Measurements from ENCODE around the gene ATP2A1.

ATP2A1 gene

GRCh38 chr16:28878083-28878926 is at the start of gene ATP2A1:
Gene ATP2A1 (plus strand): TSS chr16:28878488. CDS start chr16:28878672, 184 bp downstream.
- no peak for DNase-seq (ENCODE audit: low read depth in 1 of 2, low spot score in 1 of 2)

- DNase-seq (ENCODE audit: low read depth in 1 of 2, low spot score in 1 of 2): no peak
Observed at GRCh38 chr16:28829747-28830146, 48.5 kb upstream of the ATP2A1 start.

- DNase-seq (ENCODE audit: low read depth in 1 of 2, low spot score in 1 of 2): no peak
Observed at GRCh38 chr16:28830531-28830930, 47.8 kb upstream of the ATP2A1 start.

GRCh38 chr16:28834349-28834748 is 43.9 kb upstream of the ATP2A1 start:
- no peak for DNase-seq (ENCODE audit: low read depth in 1 of 2, low spot score in 1 of 2)

GRCh38 chr16:28834873-28835863 is 43.1 kb upstream of the ATP2A1 start:
- DNase-seq (ENCODE audit: low read depth in 1 of 2, low spot score in 1 of 2): no peak

GRCh38 chr16:28835864-28836760 is 42.2 kb upstream of the ATP2A1 start:
- no peak for DNase-seq (ENCODE audit: low read depth in 1 of 2, low spot score in 1 of 2)

GRCh38 chr16:28836761-28837064 is 41.6 kb upstream of the ATP2A1 start:
- no peak for DNase-seq (ENCODE audit: low read depth in 1 of 2, low spot score in 1 of 2)

GRCh38 chr16:28837672-28838557 is 40.4 kb upstream of the ATP2A1 start:
- no peak for DNase-seq (ENCODE audit: low read depth in 1 of 2, low spot score in 1 of 2)

- DNase-seq (ENCODE audit: low read depth in 1 of 2, low spot score in 1 of 2): no peak
Observed at GRCh38 chr16:28838558-28838918, 39.8 kb upstream of the ATP2A1 start.

- DNase-seq (ENCODE audit: low read depth in 1 of 2, low spot score in 1 of 2): no peak
Observed at GRCh38 chr16:28839004-28839639, 39.2 kb upstream of the ATP2A1 start.

- DNase-seq (ENCODE audit: low read depth in 1 of 2, low spot score in 1 of 2): no peak
Observed at GRCh38 chr16:28839899-28840298, 38.4 kb upstream of the ATP2A1 start.

- no peak for DNase-seq (ENCODE audit: low read depth in 1 of 2, low spot score in 1 of 2)
Observed at GRCh38 chr16:28842696-28843095, 35.6 kb upstream of the ATP2A1 start.

- no peak for DNase-seq (ENCODE audit: low read depth in 1 of 2, low spot score in 1 of 2)
Observed at GRCh38 chr16:28843766-28844165, 34.5 kb upstream of the ATP2A1 start.

GRCh38 chr16:28844226-28844885 is 33.9 kb upstream of the ATP2A1 start:
- no peak for DNase-seq (ENCODE audit: low read depth in 1 of 2, low spot score in 1 of 2)

- no peak for DNase-seq (ENCODE audit: low read depth in 1 of 2, low spot score in 1 of 2)
Observed at GRCh38 chr16:28845293-28845692, 33.0 kb upstream of the ATP2A1 start.

- DNase-seq (ENCODE audit: low read depth in 1 of 2, low spot score in 1 of 2): no peak
Observed at GRCh38 chr16:28845761-28846079, 32.6 kb upstream of the ATP2A1 start.

- DNase-seq (ENCODE audit: low read depth in 1 of 2, low spot score in 1 of 2): peak; percentile 91 to 98
Observed at GRCh38 chr16:28846080-28846932, 32.0 kb upstream of the ATP2A1 start, which contains the start of gene TUFM. Gene TUFM (minus strand): TSS chr16:28846348. CDS start chr16:28846269, 79 bp downstream.

- no peak for DNase-seq (ENCODE audit: low read depth in 1 of 2, low spot score in 1 of 2)
Observed at GRCh38 chr16:28846933-28847273, 31.4 kb upstream of the ATP2A1 start.

Measured in activated CD4-positive, alpha-beta T cell treated with anti-CD3 and anti-CD28 coated beads, Interleukin-2, amount 50 U/mL, for 24 hours (primary cell).